PC-3 (cell line): ENCODE measurements around the gene CSDE1. TPM values are rescaled to one million over a fixed set of nuclear protein-coding genes. Genes with fewer than 3 reads are reported as not detected.

ENCODE experiments used
- ATAC-seq: fragments of 200-7000 bp; cut with Tn5 transposase; 2 replicates; pipeline ENCODE4 v1.9.1; 2020; ENCODE audit warnings: mild to moderate bottlenecking, moderate library complexity
- BruUV-seq: library from RNA; stranded (reverse); fragments of 400-500 nt; replicated peaks from 2 replicates; lab custom pipeline; 2021; lab: Mats Ljungman, UMichigan
- CTCF ChIA-PET: fragments of 300-600 bp; sonication (Branson Sonifier 250); formaldehyde crosslinking; loops from one replicate; lab custom pipeline; 2022; ENCODE audit warnings: antibody characterized with exemption; lab: Charles Lee
- POLR2A ChIA-PET: fragments of 300-600 bp; sonication (Branson Sonifier 250); formaldehyde crosslinking; loops from one replicate; lab custom pipeline; 2022; ENCODE audit warnings: antibody characterized with exemption; ENCODE audit not compliant: unreplicated experiment; lab: Charles Lee
- DNase-seq: peaks from one replicate; pipeline ENCODE4 v3.0.0-alpha.2; 2015
- H2AFZ ChIP-seq: fragments of 300-600 bp; sonication (generic); 2 replicates; pipeline ENCODE4 v1.6.0; 2016; ENCODE audit warnings: antibody characterized with exemption, low read length
- H3F3A ChIP-seq: fragments of 300-600 bp; sonication (generic); one replicate; pipeline ENCODE4 v1.6.0; 2017; ENCODE audit warnings: antibody characterized with exemption, low read length, control low read depth, mild to moderate bottlenecking; ENCODE audit not compliant: unreplicated experiment
- H3K27ac ChIP-seq: fragments of 300-600 bp; sonication (generic); 2 replicates; pipeline ENCODE4 v1.5.1; 2016; ENCODE audit warnings: mild to moderate bottlenecking, low read length
- H3K27me3 ChIP-seq: fragments of 300-600 bp; sonication (generic); 2 replicates; pipeline ENCODE4 v1.6.1; 2016; ENCODE audit warnings: low read length, mixed read lengths
- H3K36me3 ChIP-seq: fragments of 300-600 bp; sonication (generic); 2 replicates; pipeline ENCODE4 v1.6.1; 2016; ENCODE audit warnings: low read depth, mixed run types, low read length, mixed read lengths
- H3K4me1 ChIP-seq: fragments of 300-600 bp; sonication (generic); 2 replicates; pipeline ENCODE4 v1.5.1; 2016; ENCODE audit warnings: low read length; ENCODE audit not compliant: insufficient read depth
- H3K4me2 ChIP-seq: fragments of 300-600 bp; sonication (generic); 2 replicates; pipeline ENCODE4 v1.6.0; 2016; ENCODE audit warnings: low read length
- H3K4me3 ChIP-seq: fragments of 300-600 bp; sonication (generic); 2 replicates; pipeline ENCODE4 v1.5.1; 2016; ENCODE audit warnings: mild to moderate bottlenecking, low read length, mixed read lengths
- H3K79me2 ChIP-seq: fragments of 300-600 bp; sonication (generic); 2 replicates; pipeline ENCODE4 v1.6.1; 2017; ENCODE audit warnings: low read length, mixed read lengths
- H3K9ac ChIP-seq: fragments of 300-600 bp; sonication (generic); 2 replicates; pipeline ENCODE4 v1.6.0; 2016; ENCODE audit warnings: mild to moderate bottlenecking, low read length
- H3K9me2 ChIP-seq: fragments of 300-600 bp; sonication (generic); replicated peaks from 2 replicates; pipeline ENCODE4 v1.6.1; 2016; ENCODE audit warnings: mixed run types, low read length, mixed read lengths
- H3K9me3 ChIP-seq: fragments of 300-600 bp; sonication (generic); 2 replicates; pipeline ENCODE4 v1.6.1; 2016; ENCODE audit warnings: low read length, mixed read lengths
- H4K20me1 ChIP-seq: fragments of 300-600 bp; sonication (generic); 2 replicates; pipeline ENCODE4 v1.6.1; 2016; ENCODE audit warnings: low read length, mixed read lengths
- CTCF ChIP-seq: fragments of 300-600 bp; sonication (generic); conservative IDR thresholded peaks from 2 replicates; pipeline ENCODE4 v1.5.1; 2017; ENCODE audit warnings: antibody characterized with exemption, low read depth, mild to moderate bottlenecking, low read length
- EZH2 ChIP-seq: fragments of 300-600 bp; sonication (generic); IDR thresholded peaks from one replicate; pipeline ENCODE4 v1.6.1; 2017; ENCODE audit warnings: antibody characterized with exemption, mild to moderate bottlenecking, low read length; ENCODE audit not compliant: unreplicated experiment
- EZH2phosphoT487 ChIP-seq: fragments of 300-600 bp; sonication (generic); IDR thresholded peaks from 2 replicates; pipeline ENCODE4 v1.6.1; 2018; ENCODE audit warnings: mild to moderate bottlenecking, antibody characterized with exemption, low read length, borderline replicate concordance
- intact Hi-C: fragments of 100-400 bp; cut with micrococcal nuclease; formaldehyde crosslinking; loops from 2 replicates; pipeline ENCODE4 v1.9.0; 2023
- total RNA-seq: library from RNA; depleted of rRNA; stranded (reverse); fragments of >200 nt; gene quantifications from 2 replicates; pipeline ENCODE4 v1.2.3, GENCODE V29; 2014

The CSDE1 gene
- total RNA-seq, 1 experiment from 2014 or later, result 480 TPM

DNA sequence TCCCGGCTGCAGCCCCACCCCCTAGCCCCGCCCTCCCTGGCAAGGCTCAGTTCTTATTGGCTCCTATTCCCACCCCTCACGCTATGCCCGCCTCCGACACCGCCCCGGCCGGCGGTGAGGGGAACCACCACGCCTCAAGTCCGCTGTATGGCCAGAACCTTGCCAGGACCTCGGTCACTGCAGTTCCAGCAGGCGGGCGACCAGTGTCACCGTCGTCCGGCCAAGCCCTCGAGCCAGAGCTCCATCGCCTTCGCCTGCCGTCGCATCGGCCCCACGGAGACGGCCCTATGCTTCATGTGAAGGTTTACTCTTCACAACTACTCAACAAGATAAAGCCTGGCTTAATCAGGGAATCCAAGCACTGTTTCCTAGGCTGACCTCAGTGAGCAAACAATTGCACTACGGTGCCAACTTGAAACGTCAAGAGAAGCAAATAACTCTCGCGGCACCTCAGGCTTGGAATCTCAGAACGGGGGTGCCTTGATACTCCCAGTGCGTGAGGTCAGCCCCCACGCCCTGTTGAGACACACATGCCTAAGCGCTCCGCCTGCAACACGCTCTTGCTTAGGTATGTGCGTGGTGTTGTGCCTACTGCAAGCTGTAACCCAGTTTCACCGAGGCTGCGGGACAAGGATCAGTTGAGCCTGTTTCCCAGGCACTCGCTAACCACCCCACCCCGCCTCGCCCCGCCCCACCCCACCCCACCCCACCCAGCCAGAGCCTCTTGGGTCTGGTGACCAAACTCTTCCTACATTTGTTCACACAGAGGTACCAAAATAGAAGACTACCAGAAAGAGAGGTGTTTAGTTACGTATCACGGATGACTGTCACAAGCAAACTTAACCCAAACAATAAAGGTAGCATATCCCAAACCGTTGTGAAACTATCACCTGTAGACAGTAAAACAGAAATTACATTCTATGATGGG, 87.4 kb downstream of the CSDE1 start:
- Histone ChIP-seq H2AFZ (peak overlapping the region; percentile 85), H3K36me3 (no peaks in the 10 kb centered on the region), H3K9ac (peak overlapping the region; percentile 63), H3K27ac (peak overlapping the region; percentile 80), H3K9me3 (no peaks in the 10 kb centered on the region), H3K4me2 (peak overlapping the region; percentile 92), H3K4me3 (peak overlapping the region; percentile 85), H3K9me2 (no peaks in the 10 kb centered on the region), H3K79me2 (no peaks in the 10 kb centered on the region), H3F3A (no peaks in the 10 kb centered on the region), H4K20me1 (no peaks in the 10 kb centered on the region), H3K27me3 (0 out of 2 replicates have a peak, but pooled peaks cover 6% of the 10 kb centered on the region), H3K4me1 (peaks cover 12% of the 10 kb centered on the region)
- ATAC-seq (peak; percentile 92), DNase-seq (peak; percentile 93)
- BruUV-seq, result TSS peak; percentile 90
- ChIA-PET CTCF (interaction anchor here (0.9 kb wide), 1 partner anchor 323 kb away, joined by 6 read pairs; no protein-coding TSS in a partner anchor), POLR2A (interaction anchor here (0.6 kb wide), 2 partner anchors 46 to 119 kb away, joined by 3 to 6 read pairs; no protein-coding TSS in a partner anchor)
- intact Hi-C loops, result loop anchor here (1.0 to 2.0 kb wide), 3 partner anchors 89 to 692 kb away; partner anchors contain the start of genes BCAS2 and OLFML3
- no peak for TF ChIP-seq CTCF
- no peak for TF ChIP-seq EZH2phosphoT487
- no peak for TF ChIP-seq EZH2

GRCh38 chr1:114669562-114670082, 88.2 kb downstream of the CSDE1 start, which contains the start of gene DENND2C:
Gene DENND2C, minus strand, starts transcription at chr1:114670049. Its CDS starts 44,065 bp downstream, at chr1:114625984.
- intact Hi-C loops, result loop anchor here (2.0 kb wide), 1 partner anchor 691 kb away; the partner anchor contains the start of gene OLFML3
- POLR2A ChIA-PET, result interaction anchor here (0.6 kb wide), 3 partner anchors 39 to 118 kb away, joined by 3 to 6 read pairs (median 3); no protein-coding TSS in a partner anchor
- no peaks in the 10 kb centered on the region for H4K20me1 ChIP-seq
- no peaks in the 10 kb centered on the region for H3K36me3 ChIP-seq
- no peaks in the 10 kb centered on the region for H3F3A ChIP-seq
- CTCF ChIA-PET, result no interaction called here
- peaks cover 12% of the 10 kb centered on the region for H3K4me1 ChIP-seq
- no peaks in the 10 kb centered on the region for H3K9me3 ChIP-seq
- peak within 1 kb of the TSS; percentile 80 for H3K27ac ChIP-seq
- H3K4me2 ChIP-seq, result peak within 1 kb of the TSS; percentile 92
- H3K79me2 ChIP-seq, result no peaks in the 10 kb centered on the region
- H2AFZ ChIP-seq, result peak within 1 kb of the TSS; percentile 85
- H3K9ac ChIP-seq, result peak within 1 kb of the TSS; percentile 71
- no peak for TF ChIP-seq EZH2phosphoT487
- no peak for TF ChIP-seq CTCF
- no peak for TF ChIP-seq EZH2
- H3K4me3 ChIP-seq, result peak within 1 kb of the TSS; percentile 85
- peak; percentile 57 for ATAC-seq
- H3K27me3 ChIP-seq, result 0 out of 2 replicates have a peak, but pooled peaks cover 1% of the 10 kb centered on the region
- H3K9me2 ChIP-seq, result no peaks in the 10 kb centered on the region
- TSS peak; percentile 62 for BruUV-seq
- no peak for DNase-seq
